ENCODE results near the gene C1orf53.

C1orf53 gene

DNA sequence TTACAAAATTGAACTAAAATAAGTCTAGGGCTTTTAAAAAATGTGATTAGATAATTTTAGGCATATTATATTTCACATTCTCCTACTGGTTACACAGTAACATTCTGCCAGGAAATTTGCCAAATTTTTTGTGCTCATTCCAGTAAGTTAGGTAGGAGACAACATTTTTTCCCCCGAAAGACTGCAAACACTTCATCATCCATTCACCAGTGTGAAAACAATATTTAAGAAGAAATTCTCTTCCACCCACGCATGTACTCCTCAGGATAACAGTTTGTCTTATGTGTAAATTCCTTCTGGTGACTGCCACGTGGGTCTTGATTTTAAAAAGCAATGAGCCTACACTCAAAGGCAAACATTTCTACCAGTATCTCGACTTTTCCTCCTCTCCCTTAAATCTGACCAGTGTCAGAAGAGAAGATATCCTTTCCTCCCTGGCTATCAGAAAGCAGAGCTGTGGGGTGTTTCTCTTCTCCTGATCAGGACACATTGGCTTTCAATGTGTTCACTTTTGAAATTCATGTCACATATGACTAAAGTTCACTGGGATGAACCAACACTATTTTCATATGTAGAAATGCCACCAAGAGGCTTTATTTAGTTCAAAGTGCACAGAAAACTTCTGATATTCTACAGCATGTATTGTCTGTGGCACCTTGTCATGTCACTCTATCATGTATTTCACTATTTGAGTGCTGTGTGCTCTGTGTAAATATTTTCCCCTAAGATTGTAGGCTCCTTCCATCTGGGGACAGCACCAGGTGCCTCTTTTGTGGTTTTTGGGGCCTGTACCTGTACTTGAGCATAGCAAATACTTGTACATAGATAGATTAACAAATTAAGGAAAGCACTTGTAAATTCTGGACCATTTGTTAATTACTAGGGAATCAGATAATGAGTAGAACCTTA, 53.3 kb downstream of the C1orf53 start:
- peak in 3 of 58 donors; percentile 1 to 43 (median 7) for DNase-seq

All from anterior cingulate cortex (tissue), 58 donors.